Fibroblast of mammary gland (primary cell): ENCODE measurements around the gene P2RX4.

ENCODE experiments used
- DNase-seq: peaks from one replicate; pipeline ENCODE4 v3.0.0-alpha.2; 2010; ENCODE audit warnings: low read depth
- H3K4me3 ChIP-seq: 2 replicates; pipeline ENCODE4 v1.5.1; 2011; ENCODE audit warnings: low read depth, mild to moderate bottlenecking, low read length, moderate library complexity; ENCODE audit not compliant: control insufficient read depth
- CTCF ChIP-seq: conservative IDR thresholded peaks from 2 replicates; pipeline ENCODE4 v1.5.1; 2011; ENCODE audit warnings: low read depth, low read length, inconsistent platforms; ENCODE audit not compliant: control insufficient read depth, insufficient read depth

The P2RX4 gene

GRCh38 chr12:121214855-121215745, 5.2 kb downstream of the P2RX4 start:
- no peak for TF ChIP-seq CTCF
- peak; percentile 97 for DNase-seq
- no peak overlapping the region for H3K4me3 ChIP-seq

GRCh38 chr12:121216102-121216501, 6.2 kb downstream of the P2RX4 start:
- no peak for TF ChIP-seq CTCF
- no peak overlapping the region for H3K4me3 ChIP-seq
- no peak for DNase-seq

GRCh38 chr12:121217063-121217462, 7.1 kb downstream of the P2RX4 start:
- no peak for DNase-seq
- TF ChIP-seq CTCF, result no peak
- H3K4me3 ChIP-seq, result no peak overlapping the region

- no peak for DNase-seq
- TF ChIP-seq CTCF, result no peak
- no peak overlapping the region for H3K4me3 ChIP-seq
Observed at GRCh38 chr12:121217761-121218160, 7.8 kb downstream of the P2RX4 start.

- DNase-seq, result no peak
- no peak overlapping the region for H3K4me3 ChIP-seq
- TF ChIP-seq CTCF, result no peak
Observed at GRCh38 chr12:121218588-121219352, 8.8 kb downstream of the P2RX4 start.

DNA sequence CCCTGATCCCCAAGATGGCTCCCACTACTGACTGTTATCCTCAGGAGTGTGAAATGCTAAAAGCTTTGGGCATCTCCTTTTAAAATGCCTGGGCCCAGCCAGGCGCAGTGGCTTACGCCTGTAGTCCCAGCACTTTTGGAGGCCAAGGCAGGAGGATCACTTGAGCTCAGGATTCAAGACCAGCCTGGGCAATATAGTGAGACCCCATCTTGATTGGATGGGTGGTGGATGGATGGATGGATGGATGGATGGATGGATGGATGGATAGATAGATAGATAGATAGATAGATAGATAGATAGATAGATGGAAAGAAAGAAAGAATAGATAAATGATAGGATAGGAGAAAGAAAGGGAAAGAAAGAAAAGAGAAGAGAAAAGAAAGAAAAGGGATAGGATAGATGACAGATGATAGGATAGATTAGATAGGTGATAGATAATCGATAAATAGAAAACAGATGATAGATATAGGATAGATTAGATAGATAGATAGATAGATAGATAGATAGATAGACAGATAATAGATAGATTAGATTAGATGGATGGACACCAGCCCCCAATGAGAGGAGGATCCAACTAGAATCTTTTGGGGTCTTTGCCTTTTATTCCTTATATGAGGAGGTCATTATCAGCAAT, 9.5 kb downstream of the P2RX4 start:
- no peak for TF ChIP-seq CTCF
- no peak for DNase-seq
- no peak overlapping the region for H3K4me3 ChIP-seq
